Stimulated activated CD8-positive, alpha-beta memory T cell treated with anti-CD3 and anti-CD28 coated beads, Interleukin-2, amount 100 ng/mL, for 1 hour (primary cell): Measurements from ENCODE around the gene RAB6D.
"Not testable (repeated sequence)": the region's sequence is repeated elsewhere in the genome, so short reads cannot be mapped to it uniquely, and the experiment has no call there.

Experiments used
- DNase-seq, 2 donors: peaks; one replicate each; pipeline ENCODE4 v3.0.0-alpha.2; 2020; ENCODE audit warnings: low read depth in 2 of 2

Gene RAB6D

GRCh38 chr2:131363703-131364186, at the start of gene RAB6D:
Gene RAB6D, minus strand, starts transcription at chr2:131364168. Its CDS starts 448 bp downstream, at chr2:131363720.
- not testable (repeated sequence) for DNase-seq

- DNase-seq, result no peak
Observed at GRCh38 chr2:131413148-131413747, 49.3 kb upstream of the RAB6D start.

- no peak for DNase-seq
Observed at GRCh38 chr2:131410173-131410572, 46.2 kb upstream of the RAB6D start.

- no peak for DNase-seq
Observed at GRCh38 chr2:131408778-131409177, 44.8 kb upstream of the RAB6D start.

GRCh38 chr2:131408207-131408606, 44.2 kb upstream of the RAB6D start:
- DNase-seq, result no peak

- no peak for DNase-seq
Observed at GRCh38 chr2:131404753-131405152, 40.8 kb upstream of the RAB6D start.

- DNase-seq, result no peak
Observed at GRCh38 chr2:131402320-131403039, 38.5 kb upstream of the RAB6D start.

- DNase-seq, result no peak
Observed at GRCh38 chr2:131400849-131401248, 36.9 kb upstream of the RAB6D start.

GRCh38 chr2:131400441-131400840, 36.5 kb upstream of the RAB6D start:
- DNase-seq, result not testable (repeated sequence)

GRCh38 chr2:131396209-131396608, 32.2 kb upstream of the RAB6D start:
- DNase-seq, result not testable (repeated sequence)

GRCh38 chr2:131395024-131395645, 31.2 kb upstream of the RAB6D start:
- not testable (repeated sequence) for DNase-seq

GRCh38 chr2:131394147-131394931, 30.4 kb upstream of the RAB6D start:
- DNase-seq, result no peak

- not testable (repeated sequence) for DNase-seq
Observed at GRCh38 chr2:131391953-131392352, 28.0 kb upstream of the RAB6D start.

GRCh38 chr2:131391471-131391870, 27.5 kb upstream of the RAB6D start:
- DNase-seq, result not testable (repeated sequence)

- DNase-seq, result not testable (repeated sequence)
Observed at GRCh38 chr2:131390495-131391130, 26.6 kb upstream of the RAB6D start.

GRCh38 chr2:131389657-131390056, 25.7 kb upstream of the RAB6D start:
- no peak for DNase-seq

GRCh38 chr2:131388834-131389233, 24.9 kb upstream of the RAB6D start:
- not testable (repeated sequence) for DNase-seq

GRCh38 chr2:131373111-131373510, 9.1 kb upstream of the RAB6D start:
- DNase-seq, result not testable (repeated sequence)

GRCh38 chr2:131369954-131370353, 6.0 kb upstream of the RAB6D start:
- no peak for DNase-seq

GRCh38 chr2:131368493-131369066, 4.6 kb upstream of the RAB6D start:
- not testable (repeated sequence) for DNase-seq

GRCh38 chr2:131367352-131367751, 3.4 kb upstream of the RAB6D start:
- DNase-seq, result no peak
